ENCODE results near the gene CAMK2B.

DNA sequence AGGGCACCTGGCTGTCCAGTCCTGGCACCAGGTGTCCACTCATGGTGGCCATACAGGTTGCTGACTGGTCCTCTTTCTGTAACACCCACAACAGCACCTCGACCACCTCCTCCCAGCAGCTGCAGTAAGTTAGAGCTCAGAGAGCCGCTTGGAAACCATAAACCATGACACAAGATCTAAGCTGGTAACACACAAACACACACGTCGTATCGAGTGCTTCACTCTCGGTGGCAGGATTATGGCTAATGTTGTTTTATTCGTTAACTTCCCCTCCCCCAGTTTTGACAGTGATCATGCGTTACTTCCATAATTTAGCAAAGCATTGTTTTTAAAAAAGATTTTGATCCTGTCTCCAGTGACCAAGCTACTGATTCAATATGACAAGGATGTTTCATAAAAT, 59.7 kb downstream of the CAMK2B start:
- TF ChIP-seq, protein P1, sequence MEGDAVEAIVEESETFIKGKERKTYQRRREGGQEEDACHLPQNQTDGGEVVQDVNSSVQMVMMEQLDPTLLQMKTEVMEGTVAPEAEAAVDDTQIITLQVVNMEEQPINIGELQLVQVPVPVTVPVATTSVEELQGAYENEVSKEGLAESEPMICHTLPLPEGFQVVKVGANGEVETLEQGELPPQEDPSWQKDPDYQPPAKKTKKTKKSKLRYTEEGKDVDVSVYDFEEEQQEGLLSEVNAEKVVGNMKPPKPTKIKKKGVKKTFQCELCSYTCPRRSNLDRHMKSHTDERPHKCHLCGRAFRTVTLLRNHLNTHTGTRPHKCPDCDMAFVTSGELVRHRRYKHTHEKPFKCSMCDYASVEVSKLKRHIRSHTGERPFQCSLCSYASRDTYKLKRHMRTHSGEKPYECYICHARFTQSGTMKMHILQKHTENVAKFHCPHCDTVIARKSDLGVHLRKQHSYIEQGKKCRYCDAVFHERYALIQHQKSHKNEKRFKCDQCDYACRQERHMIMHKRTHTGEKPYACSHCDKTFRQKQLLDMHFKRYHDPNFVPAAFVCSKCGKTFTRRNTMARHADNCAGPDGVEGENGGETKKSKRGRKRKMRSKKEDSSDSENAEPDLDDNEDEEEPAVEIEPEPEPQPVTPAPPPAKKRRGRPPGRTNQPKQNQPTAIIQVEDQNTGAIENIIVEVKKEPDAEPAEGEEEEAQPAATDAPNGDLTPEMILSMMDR (IDR thresholded peaks at IDR 0.05), result no peak
- TF ChIP-seq EZH2 (IDR thresholded peaks at IDR 0.05) (no peak), EZH2phosphoT487 (IDR thresholded peaks at IDR 0.05) (no peak)
